Activated naive CD8-positive, alpha-beta T cell treated with anti-CD3 and anti-CD28 coated beads, Interleukin-2, amount 50 U/mL, for 16 hours (primary cell): ENCODE measurements around the gene SERPINA4.
"Not testable (repeated sequence)": the region's sequence is repeated elsewhere in the genome, so short reads cannot be mapped to it uniquely, and the experiment has no call there.

ENCODE experiments used
- DNase-seq: peaks from one replicate; pipeline ENCODE4 v3.0.0-alpha.2; 2020; ENCODE audit warnings: low read depth, low spot score

The SERPINA4 gene

GRCh38 chr14:94564381-94564780 lies 3.1 kb downstream of the SERPINA4 start:
- no peak for DNase-seq

- DNase-seq: no peak
Measured at GRCh38 chr14:94568186-94568585, 6.9 kb downstream of the SERPINA4 start.

- no peak for DNase-seq
Measured at GRCh38 chr14:94569381-94570001, 8.2 kb downstream of the SERPINA4 start.

GRCh38 chr14:94570002-94570400 lies 8.8 kb downstream of the SERPINA4 start:
- no peak for DNase-seq

GRCh38 chr14:94570440-94570839 lies 9.2 kb downstream of the SERPINA4 start:
- DNase-seq: no peak

- no peak for DNase-seq
Measured at GRCh38 chr14:94571395-94571794, 10.2 kb downstream of the SERPINA4 start.

GRCh38 chr14:94571950-94572349 lies 10.7 kb downstream of the SERPINA4 start:
- no peak for DNase-seq

- no peak for DNase-seq
Measured at GRCh38 chr14:94572637-94573303, 11.5 kb downstream of the SERPINA4 start.

GRCh38 chr14:94573475-94574277 lies 12.4 kb downstream of the SERPINA4 start:
- DNase-seq: no peak

- no peak for DNase-seq
Measured at GRCh38 chr14:94574336-94574735, 13.1 kb downstream of the SERPINA4 start.

GRCh38 chr14:94575730-94576585 lies 14.7 kb downstream of the SERPINA4 start:
- DNase-seq: no peak

GRCh38 chr14:94577472-94577871 lies 16.2 kb downstream of the SERPINA4 start:
- DNase-seq: not testable (repeated sequence)

GRCh38 chr14:94578712-94579111 lies 17.5 kb downstream of the SERPINA4 start:
- no peak for DNase-seq

GRCh38 chr14:94581127-94581999 lies 20.1 kb downstream of the SERPINA4 start, which contains the start of gene SERPINA5:
TSS of gene SERPINA5 (plus strand) at chr14:94581426. CDS start at chr14:94587363, 5,937 bp downstream.
- DNase-seq: no peak

- DNase-seq: no peak
Measured at GRCh38 chr14:94582199-94582750, 21.0 kb downstream of the SERPINA4 start.

GRCh38 chr14:94582851-94583250 lies 21.6 kb downstream of the SERPINA4 start:
- DNase-seq: no peak

GRCh38 chr14:94583557-94583956 lies 22.3 kb downstream of the SERPINA4 start:
- no peak for DNase-seq

GRCh38 chr14:94584591-94585280 lies 23.5 kb downstream of the SERPINA4 start:
- no peak for DNase-seq

- DNase-seq: no peak
Measured at GRCh38 chr14:94586635-94587034, 25.4 kb downstream of the SERPINA4 start.

- no peak for DNase-seq
Measured at GRCh38 chr14:94588311-94588710, 27.1 kb downstream of the SERPINA4 start.
